NT2/D1 (cell line): Measurements from ENCODE around the gene FUT7.

ENCODE experiments used
- YY1 ChIP-seq: IDR thresholded peaks from 2 replicates; pipeline ENCODE4 v1.6.1; 2011; ENCODE audit not compliant: insufficient read length, insufficient read depth
- ZNF274 ChIP-seq: IDR thresholded peaks from 2 replicates; pipeline ENCODE4 v1.6.1; 2011; ENCODE audit warnings: mild to moderate bottlenecking, low read depth, low read length

DNA sequence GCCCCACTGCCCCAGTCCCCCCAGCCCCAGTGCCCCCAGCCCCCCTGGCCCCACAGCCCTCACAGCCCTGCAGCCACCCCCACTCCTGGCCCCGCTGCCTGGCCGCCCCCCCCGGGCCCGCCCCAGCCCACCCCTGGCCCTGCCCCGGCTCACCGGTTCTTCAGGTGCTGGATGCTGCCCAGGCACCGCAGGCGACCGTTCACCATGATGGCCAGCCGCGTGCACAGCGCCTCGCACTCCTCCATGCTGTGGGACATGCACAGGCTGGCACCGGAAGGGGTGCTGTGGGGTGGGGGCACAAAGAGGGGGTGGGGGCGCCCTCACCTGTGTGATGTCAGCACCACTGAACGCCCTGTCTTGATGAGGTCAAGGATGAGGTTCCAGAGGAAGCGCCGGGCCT lies 22.7 kb downstream of the FUT7 start:
- TF ChIP-seq YY1, result no peak
- TF ChIP-seq ZNF274, result no peak
